Neuronal stem cell (in vitro differentiated cells): ENCODE data around the gene SCGN.

Experiments
- DNase-seq: peaks from one replicate; pipeline ENCODE4 v3.0.0-alpha.2; 2013; ENCODE audit warnings: low spot score
- H2AFZ ChIP-seq: one replicate; pipeline ENCODE4 v1.6.1; 2013; ENCODE audit warnings: mild to moderate bottlenecking, low read length, inconsistent platforms
- H2AK5ac ChIP-seq: 2 replicates; pipeline ENCODE4 v1.6.1; 2013; ENCODE audit warnings: low read depth, mild to moderate bottlenecking, inconsistent platforms, low read length, moderate library complexity, mixed read lengths
- H2BK120ac ChIP-seq: 2 replicates; pipeline ENCODE4 v1.6.1; 2013; ENCODE audit warnings: low read depth, mild to moderate bottlenecking, inconsistent platforms, low read length, moderate library complexity, mixed read lengths
- H2BK12ac ChIP-seq: one replicate; pipeline ENCODE4 v1.6.1; 2013; ENCODE audit warnings: low read length, inconsistent platforms
- H2BK15ac ChIP-seq: 2 replicates; pipeline ENCODE4 v1.6.1; 2013; ENCODE audit warnings: mild to moderate bottlenecking, low read length, inconsistent platforms, mixed read lengths
- H2BK5ac ChIP-seq: one replicate; pipeline ENCODE4 v1.6.1; 2013; ENCODE audit warnings: inconsistent platforms, mild to moderate bottlenecking, low read length, moderate library complexity
- H3K14ac ChIP-seq: one replicate; pipeline ENCODE4 v1.6.1; 2013; ENCODE audit warnings: low read length, inconsistent platforms
- H3K18ac ChIP-seq: 2 replicates; pipeline ENCODE4 v1.6.1; 2013; ENCODE audit warnings: low read length, inconsistent platforms
- H3K23ac ChIP-seq: 2 replicates; pipeline ENCODE4 v1.6.1; 2013; ENCODE audit warnings: low read depth, mild to moderate bottlenecking, mixed read lengths, low read length, inconsistent platforms; ENCODE audit not compliant: poor library complexity
- H3K27ac ChIP-seq: replicated peaks from 3 replicates; pipeline ENCODE4 v1.5.1; 2013; ENCODE audit warnings: low read length, inconsistent platforms
- H3K27me3 ChIP-seq, 3 experiments: 2 replicates each; pipeline ENCODE4 v1.6.1; 2013; ENCODE audit warnings: low read length in 3 of 3, mild to moderate bottlenecking in 2 of 3, inconsistent platforms in 1 of 3, low read depth in 1 of 3, mixed read lengths in 1 of 3, moderate library complexity in 1 of 3; ENCODE audit not compliant: control insufficient read depth in 3 of 3, insufficient read depth in 3 of 3
- H3K36me3 ChIP-seq, 2 donors: replicated peaks in 1 of 2; 2 replicates each; pipeline ENCODE4 v1.6.1; 2013; ENCODE audit warnings: low read length in 2 of 2; ENCODE audit not compliant: control insufficient read depth in 2 of 2, insufficient read depth in 2 of 2
- H3K4ac ChIP-seq: 2 replicates; pipeline ENCODE4 v1.6.1; 2013; ENCODE audit warnings: inconsistent platforms, mild to moderate bottlenecking, low read length, moderate library complexity
- H3K4me1 ChIP-seq, 2 donors: 1 replicate in 1 of 2; 2 replicates in 1 of 2; pipeline ENCODE4 v1.6.1; 2013; ENCODE audit warnings: low read length in 2 of 2, low read depth in 1 of 2; ENCODE audit not compliant: control insufficient read depth in 2 of 2, insufficient read depth in 1 of 2
- H3K4me2 ChIP-seq: one replicate; pipeline ENCODE4 v1.6.1; 2013; ENCODE audit warnings: mild to moderate bottlenecking, low read length, inconsistent platforms; ENCODE audit not compliant: insufficient read depth, poor library complexity, severe bottlenecking
- H3K4me3 ChIP-seq, 2 donors: 2 replicates each; pipeline ENCODE4 v1.5.1; 2013; ENCODE audit warnings: low read length in 2 of 2, mild to moderate bottlenecking in 2 of 2, inconsistent platforms in 1 of 2, moderate library complexity in 1 of 2
- H3K79me1 ChIP-seq: one replicate; pipeline ENCODE4 v1.6.1; 2013; ENCODE audit warnings: low read depth, mild to moderate bottlenecking, inconsistent platforms, low read length, moderate library complexity
- H3K9ac ChIP-seq: one replicate; pipeline ENCODE4 v1.6.1; 2013; ENCODE audit warnings: mild to moderate bottlenecking, low read depth, low read length, inconsistent platforms; ENCODE audit not compliant: poor library complexity
- H3K9me3 ChIP-seq, 2 donors: replicated peaks in 1 of 2; 2 replicates each; pipeline versions ENCODE3 to v1.6.1; 2013; ENCODE audit warnings: low read length in 2 of 2, mild to moderate bottlenecking in 2 of 2, inconsistent platforms in 1 of 2, low read depth in 1 of 2, mixed read lengths in 1 of 2, moderate library complexity in 1 of 2; ENCODE audit not compliant: control insufficient read depth in 2 of 2, insufficient read depth in 1 of 2
- H4K8ac ChIP-seq: one replicate; pipeline ENCODE4 v1.6.1; 2013; ENCODE audit warnings: low read depth, mild to moderate bottlenecking, inconsistent platforms, low read length, moderate library complexity
- H4K91ac ChIP-seq: one replicate; pipeline ENCODE4 v1.6.1; 2013; ENCODE audit warnings: low read length, low read depth, mild to moderate bottlenecking, inconsistent platforms; ENCODE audit not compliant: poor library complexity
- whole genome bisulfite sequencing, 2 donors: extraction: QIAGEN DNeasy Blood & Tissue Kit; methylation state at CpG; one replicate each; pipeline ENCODE4 v1.1.7; 2013; ENCODE audit warnings: missing lambda C conversion rate in 2 of 2, mixed read lengths in 1 of 2; ENCODE audit not compliant: insufficient read length in 2 of 2, insufficient replicate concordance in 1 of 2; ENCODE audit errors: extremely low coverage in 2 of 2; 5-methylcytosine and 5-hydroxymethylcytosine counted together

The SCGN gene

DNA sequence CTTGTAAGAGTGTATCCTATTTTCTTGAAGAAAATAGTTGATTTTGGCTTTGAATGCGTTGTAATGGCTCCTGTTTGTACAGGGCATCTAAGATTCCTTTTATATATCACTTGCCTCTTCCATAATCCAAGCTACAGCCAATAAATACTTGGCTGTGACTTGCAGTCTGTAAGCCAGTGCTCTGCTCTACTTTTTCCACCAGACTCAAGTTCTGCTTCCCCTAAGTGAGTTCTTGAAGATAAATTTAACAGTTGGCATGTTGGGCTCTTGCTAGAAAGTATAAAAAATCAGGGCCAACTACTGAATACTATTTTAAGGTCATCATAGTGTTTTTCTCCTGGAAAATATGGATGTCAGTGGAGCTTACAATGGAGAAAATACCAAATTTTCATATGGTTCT lies 36.5 kb upstream of the SCGN start:
- no peaks in the 10 kb centered on the region for H3K79me1 ChIP-seq
- no peaks in the 10 kb centered on the region for H3K36me3 ChIP-seq
- no peak overlapping the region for H3K4ac ChIP-seq
- no peak overlapping the region for H2BK12ac ChIP-seq
- H2AFZ ChIP-seq, result no peak overlapping the region
- DNase-seq, result no peak
- no peak overlapping the region for H3K27ac ChIP-seq
- H3K14ac ChIP-seq, result no peak overlapping the region
- H3K9me3 ChIP-seq, result no peaks in the 10 kb centered on the region
- no peak overlapping the region for H2BK5ac ChIP-seq
- no CpG with 5 or more reads among the region's 1 CpG for WGBS, 2 donors
- H3K4me1 ChIP-seq, result peaks cover 0 to 3% of the 10 kb centered on the region in 2 donors
- no peak overlapping the region for H3K18ac ChIP-seq
- no peak overlapping the region for H2BK120ac ChIP-seq
- no peak overlapping the region for H2BK15ac ChIP-seq
- H3K4me3 ChIP-seq, result no peak overlapping the region
- H4K8ac ChIP-seq, result no peak overlapping the region
- no peaks in the 10 kb centered on the region for H3K27me3 ChIP-seq
- H4K91ac ChIP-seq, result no peak overlapping the region
- no peak overlapping the region for H3K23ac ChIP-seq
- no peak overlapping the region for H2AK5ac ChIP-seq
- H3K9ac ChIP-seq, result no peak overlapping the region
- no peak overlapping the region for H3K4me2 ChIP-seq

DNA sequence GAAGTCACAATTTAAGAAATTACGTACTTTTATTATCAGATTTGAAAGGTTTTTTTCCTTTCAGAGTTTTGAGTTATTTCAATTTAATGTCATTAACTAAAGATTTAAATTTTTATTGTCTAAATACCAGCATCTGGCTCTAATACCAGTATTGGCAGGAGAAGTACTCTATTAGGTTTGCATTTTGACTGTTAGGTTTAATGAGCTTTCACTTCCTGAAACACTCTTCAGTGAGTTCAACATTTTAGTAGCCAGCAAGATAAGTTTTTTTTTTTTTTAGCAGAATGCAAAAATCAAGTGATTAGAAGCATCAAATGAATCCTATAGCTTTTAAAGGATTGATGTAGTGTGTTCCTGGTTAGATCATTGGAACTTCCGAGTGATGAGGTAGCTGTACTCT lies 34.0 kb upstream of the SCGN start:
- Histone ChIP-seq H2BK120ac (no peak overlapping the region), H3K23ac (no peak overlapping the region), H3K27ac (no peak overlapping the region), H3K79me1 (no peaks in the 10 kb centered on the region), H3K27me3 (no peaks in the 10 kb centered on the region), H3K9ac (no peak overlapping the region), H4K8ac (no peak overlapping the region), H3K18ac (no peak overlapping the region), H2BK15ac (no peak overlapping the region), H3K14ac (no peak overlapping the region), H3K36me3 (no peaks in the 10 kb centered on the region), H2AK5ac (no peak overlapping the region), H3K9me3 (no peaks in the 10 kb centered on the region), H2BK12ac (no peak overlapping the region), H2BK5ac (no peak overlapping the region), H3K4me3 (no peak overlapping the region), H2AFZ (no peak overlapping the region), H3K4me2 (no peak overlapping the region), H3K4ac (no peak overlapping the region), H4K91ac (no peak overlapping the region), H3K4me1 (peaks cover 0 to 3% of the 10 kb centered on the region in 2 donors)
- no CpG with 5 or more reads among the region's 2 CpGs for WGBS, 2 donors
- no peak for DNase-seq

DNA sequence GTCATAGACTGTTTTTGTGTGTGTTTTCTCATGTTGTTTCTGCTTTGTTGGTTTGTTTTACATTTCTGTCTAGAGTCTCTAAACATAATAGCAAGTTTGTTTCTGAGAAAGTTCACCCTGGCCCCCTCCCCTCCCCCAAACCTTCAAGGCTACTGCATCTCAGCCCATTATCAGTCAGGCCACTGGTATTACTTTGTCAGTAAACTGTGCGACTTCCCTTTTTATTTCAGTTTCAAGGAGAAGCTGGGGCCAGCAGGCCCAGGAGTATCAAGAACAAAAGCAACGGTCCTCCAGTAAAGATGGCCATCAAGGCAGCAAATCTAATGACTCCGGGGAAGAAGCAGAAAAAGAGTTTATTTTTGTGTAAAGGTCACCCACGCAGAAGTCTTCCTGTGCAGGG lies 32.8 kb upstream of the SCGN start:
- Histone ChIP-seq H3K9me3 (no peaks in the 10 kb centered on the region), H3K23ac (no peak overlapping the region), H3K36me3 (no peaks in the 10 kb centered on the region), H2AFZ (no peak overlapping the region), H3K18ac (no peak overlapping the region), H2BK15ac (no peak overlapping the region), H3K4me2 (no peak overlapping the region), H3K9ac (no peak overlapping the region), H3K27me3 (no peaks in the 10 kb centered on the region), H3K4me3 (no peak overlapping the region), H4K8ac (no peak overlapping the region), H4K91ac (no peak overlapping the region), H2AK5ac (no peak overlapping the region), H2BK120ac (no peak overlapping the region), H2BK5ac (no peak overlapping the region), H3K79me1 (no peaks in the 10 kb centered on the region), H3K4ac (no peak overlapping the region), H2BK12ac (no peak overlapping the region), H3K27ac (no peak overlapping the region), H3K14ac (no peak overlapping the region), H3K4me1 (peaks cover 0 to 3% of the 10 kb centered on the region in 2 donors)
- no CpG with 5 or more reads among the region's 4 CpGs for WGBS, 2 donors
- no peak for DNase-seq

DNA sequence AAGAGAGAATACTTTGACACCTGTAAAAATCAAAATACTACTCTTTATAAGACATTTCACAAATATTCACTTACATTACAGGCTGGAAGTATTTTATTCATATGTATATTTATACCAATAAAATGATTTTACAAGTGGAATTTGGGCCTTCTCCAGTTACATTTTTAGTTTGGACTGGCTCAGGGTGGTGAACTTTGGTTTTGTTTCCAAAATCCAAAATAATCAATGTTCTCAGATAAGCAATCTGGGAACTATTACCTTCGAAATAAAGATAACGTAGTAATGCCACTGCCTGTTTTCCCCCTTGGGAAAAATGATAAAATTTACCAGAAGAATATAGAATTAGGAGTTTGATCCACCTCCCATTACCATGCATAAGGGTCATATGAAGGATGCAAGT lies 31.6 kb upstream of the SCGN start:
- Histone ChIP-seq H3K18ac (no peak overlapping the region), H3K4me1 (peaks cover 0 to 3% of the 10 kb centered on the region in 2 donors), H2BK15ac (no peak overlapping the region), H2AFZ (no peak overlapping the region), H2BK12ac (no peak overlapping the region), H3K27me3 (no peaks in the 10 kb centered on the region), H3K27ac (no peak overlapping the region), H2BK5ac (no peak overlapping the region), H3K4me3 (no peak overlapping the region), H3K9ac (no peak overlapping the region), H3K4ac (no peak overlapping the region), H3K9me3 (no peaks in the 10 kb centered on the region), H4K91ac (no peak overlapping the region), H2AK5ac (no peak overlapping the region), H3K79me1 (no peaks in the 10 kb centered on the region), H2BK120ac (no peak overlapping the region), H4K8ac (no peak overlapping the region), H3K36me3 (no peaks in the 10 kb centered on the region), H3K4me2 (no peak overlapping the region), H3K14ac (no peak overlapping the region), H3K23ac (no peak overlapping the region)
- no CpG with 5 or more reads among the region's 2 CpGs for WGBS, 2 donors
- DNase-seq, result no peak
